Liver (tissue), 3 donors: ENCODE measurements around the gene NUDT22.

ENCODE experiments used
- ATF3 ChIP-seq: IDR thresholded peaks from 2 replicates; pipeline ENCODE4 v1.6.1; 2016; ENCODE audit warnings: antibody characterized with exemption
- CTCF ChIP-seq: fragments of 150-350 bp; IDR thresholded peaks from 2 replicates; pipeline ENCODE4 v1.5.1; 2017; ENCODE audit warnings: improper control_type of control experiment, low read depth, low read length; ENCODE audit not compliant: missing input control
- HNF4G ChIP-seq: IDR thresholded peaks from 2 replicates; pipeline ENCODE4 v1.6.1; 2016; ENCODE audit warnings: antibody characterized with exemption
- MAX ChIP-seq: IDR thresholded peaks from 2 replicates; pipeline ENCODE4 v1.6.1; 2016; ENCODE audit warnings: antibody characterized with exemption
- NR2F2 ChIP-seq: IDR thresholded peaks from 2 replicates; pipeline ENCODE4 v1.6.1; 2016; ENCODE audit warnings: antibody characterized with exemption
- RAD21 ChIP-seq, 2 donors: IDR thresholded peaks; 2 replicates each; pipeline ENCODE4 v1.6.1; 2016; ENCODE audit warnings: antibody characterized with exemption in 2 of 2, mild to moderate bottlenecking in 2 of 2
- REST ChIP-seq: IDR thresholded peaks from 2 replicates; pipeline ENCODE4 v1.6.1; 2016; ENCODE audit warnings: antibody characterized with exemption, mild to moderate bottlenecking
- RXRA ChIP-seq, 2 donors: IDR thresholded peaks; 2 replicates each; pipeline ENCODE4 v1.6.1; 2017 to 2018; ENCODE audit warnings: antibody characterized with exemption in 2 of 2, mild to moderate bottlenecking in 1 of 2
- SP1 ChIP-seq: IDR thresholded peaks from 2 replicates; pipeline ENCODE4 v1.6.1; 2018; ENCODE audit warnings: antibody characterized with exemption, mild to moderate bottlenecking
- TAF1 ChIP-seq: conservative IDR thresholded peaks from 2 replicates; pipeline ENCODE4 v1.6.1; 2016; ENCODE audit warnings: antibody characterized with exemption, mild to moderate bottlenecking
- YY1 ChIP-seq: IDR thresholded peaks from 2 replicates; pipeline ENCODE4 v1.6.1; 2016; ENCODE audit warnings: antibody characterized with exemption, mild to moderate bottlenecking
- ZBTB33 ChIP-seq: IDR thresholded peaks from 2 replicates; pipeline ENCODE4 v1.6.1; 2016; ENCODE audit warnings: antibody characterized with exemption
- donor health status: healthy.
- donor health status: healthy.

- TF ChIP-seq YY1 (no peak), CTCF (no peak), SP1 (no peak), ZBTB33 (no peak), HNF4G (no peak), ATF3 (no peak), REST (no peak), TAF1 (no peak), MAX (no peak), RXRA (IDR thresholded peaks at IDR 0.05) (no peak), RAD21 (IDR thresholded peaks at IDR 0.05) (no peak), NR2F2 (no peak)
These were observed 3.4 kb upstream of the NUDT22 start for GRCh38 chr11:64222651-64223000.
